ENCODE results near the gene IGF2BP2.

GRCh38 chr3:185822221-185823000 is 2.4 kb downstream of the IGF2BP2 start:
- TF ChIP-seq CTCF (IDR thresholded peaks at IDR 0.05 in 8 of 11, conservative IDR thresholded peaks at IDR 0.05 in 3 of 11) (no peak), POLR2A (IDR thresholded peaks at IDR 0.05) (no peak)
